HG03575 (cell line): Measurements from ENCODE around the gene DNAJC30.
A peak's percentile ranks its signal among the peaks of the same experiment; 100 is the strongest.
"Not testable (repeated sequence)": the region's sequence is repeated elsewhere in the genome, so short reads cannot be mapped to it uniquely, and the experiment has no call there.

Source experiments
- ATAC-seq: cut with Tn5 transposase; IDR thresholded peaks from one replicate; pipeline ENCODE4 v1.9.1; 2021; ENCODE audit not compliant: unreplicated experiment, insufficient number of reproducible peaks, low FRiP score; ENCODE audit errors: extremely low read depth

The DNAJC30 gene

DNA sequence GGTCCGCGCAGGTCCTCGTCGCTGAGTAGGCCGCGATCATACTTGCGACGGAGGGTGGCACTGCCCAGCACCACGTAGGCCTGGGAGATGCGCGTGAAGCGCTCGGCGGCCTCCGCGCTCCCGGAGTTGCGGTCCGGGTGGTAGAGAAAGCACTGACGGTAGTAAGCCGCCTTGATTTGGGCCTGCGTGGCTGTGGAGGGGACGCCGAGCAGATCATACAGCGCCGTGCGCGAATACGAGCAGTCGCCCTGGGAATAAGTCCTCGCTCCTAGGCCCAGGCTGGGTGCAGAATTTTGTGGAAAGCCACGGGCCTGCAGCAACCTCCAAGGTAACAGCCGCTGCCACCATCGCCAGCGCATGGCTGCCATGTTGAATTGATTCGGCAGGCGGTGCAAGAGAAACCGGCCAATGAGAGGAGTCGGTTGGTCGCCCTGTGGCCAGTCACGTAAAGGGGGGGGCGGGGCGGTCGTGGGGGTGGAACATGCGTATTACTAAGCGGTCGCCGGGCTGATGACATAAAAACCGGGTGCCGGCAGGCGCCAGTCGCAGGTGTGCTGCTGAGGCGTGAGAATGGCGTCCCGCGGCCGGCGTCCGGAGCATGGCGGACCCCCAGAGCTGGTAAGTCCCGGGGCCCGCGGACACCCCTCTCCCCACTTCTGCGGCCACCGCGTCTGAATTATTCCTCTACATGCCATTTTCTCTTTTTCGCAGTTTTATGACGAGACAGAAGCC is at the start of gene DNAJC30, which contains the start of gene BUD23:
TSS of gene DNAJC30 (minus strand) at position 398 of the 732 bp plus-strand sequence. CDS start at position 368, 30 bp downstream.
TSS of gene BUD23 (plus strand) at position 542 of the 732 bp plus-strand sequence. CDS start at position 571, 29 bp downstream.
- ATAC-seq: peak; percentile 54

- no peak for ATAC-seq
Measured at GRCh38 chr7:73732397-73732796, 49.1 kb upstream of the DNAJC30 start.

DNA sequence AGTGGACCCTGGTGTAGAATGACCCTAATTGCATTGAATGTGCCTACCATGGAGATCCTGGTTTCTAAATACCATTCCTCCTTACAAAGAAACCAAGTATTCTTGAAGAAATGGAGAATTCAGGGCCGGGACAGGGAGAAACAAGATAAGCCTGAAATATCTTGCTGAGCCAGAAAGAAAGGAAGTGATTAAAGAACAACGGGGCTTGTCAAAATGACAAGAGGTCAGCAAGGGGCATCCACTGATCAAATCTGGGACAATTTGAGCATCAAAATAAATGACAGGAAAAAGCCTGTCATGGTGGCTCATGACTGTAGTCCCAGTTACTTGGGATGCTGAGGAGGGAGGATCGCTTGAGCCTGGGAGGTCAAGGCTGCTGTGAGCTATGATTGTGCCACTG is 47.2 kb upstream of the DNAJC30 start:
- no peak for ATAC-seq

- ATAC-seq: no peak
Measured at GRCh38 chr7:73728551-73728950, 45.3 kb upstream of the DNAJC30 start.

DNA sequence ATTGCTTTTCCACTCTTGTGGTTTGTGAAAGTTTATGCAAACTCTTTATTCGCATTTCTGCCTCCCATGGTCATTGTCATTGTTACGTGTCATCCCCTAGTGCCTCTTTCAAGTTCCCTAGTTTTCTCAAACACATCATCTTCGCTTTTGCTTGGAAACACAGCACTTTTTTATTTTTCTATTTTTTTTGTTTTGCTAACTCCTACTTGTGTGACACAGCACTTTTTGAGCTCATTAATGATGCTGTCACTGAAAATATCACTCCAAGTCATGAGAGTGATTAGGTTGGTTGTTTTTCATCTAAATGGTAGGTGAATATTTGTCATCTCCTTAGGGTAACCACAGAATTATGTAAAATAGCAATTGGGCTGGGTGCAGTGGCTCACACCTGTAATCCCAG is 44.7 kb upstream of the DNAJC30 start:
- no peak for ATAC-seq

DNA sequence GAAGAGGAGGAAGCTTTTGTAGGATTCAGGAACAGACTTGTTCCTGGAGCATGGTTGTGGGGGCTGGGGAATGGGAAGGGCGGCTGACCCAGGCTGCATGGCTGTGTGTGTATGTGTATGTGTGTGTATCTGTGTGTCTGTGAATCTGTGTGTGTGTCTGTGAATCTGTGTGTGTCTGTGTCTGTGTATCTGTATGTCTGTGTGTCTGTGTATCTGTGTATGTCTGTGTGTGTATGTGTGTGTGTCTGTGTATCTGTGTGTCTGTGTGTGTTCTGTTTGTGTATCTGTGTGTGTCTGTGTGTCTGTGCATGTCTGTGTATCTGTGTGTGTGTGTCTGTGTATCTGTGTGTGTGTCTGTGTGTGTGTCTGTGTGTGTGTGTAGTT is 42.8 kb upstream of the DNAJC30 start:
- ATAC-seq: no peak

GRCh38 chr7:73723813-73724212 is 40.6 kb upstream of the DNAJC30 start:
- ATAC-seq: no peak

DNA sequence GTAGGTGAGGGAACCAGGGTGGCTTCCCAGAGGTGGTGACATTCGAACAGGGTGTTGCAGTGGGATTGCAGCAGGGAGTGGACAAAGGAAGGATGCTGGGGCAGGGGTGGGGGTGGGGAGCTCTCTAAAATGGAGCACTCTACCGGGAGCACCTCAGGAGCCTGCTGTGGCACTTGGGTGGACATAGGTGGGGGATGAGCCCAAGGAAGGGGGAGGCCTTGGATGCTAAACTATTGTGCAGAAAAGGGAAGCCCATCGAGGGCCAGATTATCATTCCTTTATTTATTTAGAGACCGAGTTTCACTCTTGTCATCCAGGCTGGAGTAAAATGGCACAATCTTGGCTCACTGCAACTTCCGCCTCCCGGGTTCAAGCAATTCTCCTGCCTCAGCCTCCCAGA is 39.5 kb upstream of the DNAJC30 start:
- no peak for ATAC-seq

DNA sequence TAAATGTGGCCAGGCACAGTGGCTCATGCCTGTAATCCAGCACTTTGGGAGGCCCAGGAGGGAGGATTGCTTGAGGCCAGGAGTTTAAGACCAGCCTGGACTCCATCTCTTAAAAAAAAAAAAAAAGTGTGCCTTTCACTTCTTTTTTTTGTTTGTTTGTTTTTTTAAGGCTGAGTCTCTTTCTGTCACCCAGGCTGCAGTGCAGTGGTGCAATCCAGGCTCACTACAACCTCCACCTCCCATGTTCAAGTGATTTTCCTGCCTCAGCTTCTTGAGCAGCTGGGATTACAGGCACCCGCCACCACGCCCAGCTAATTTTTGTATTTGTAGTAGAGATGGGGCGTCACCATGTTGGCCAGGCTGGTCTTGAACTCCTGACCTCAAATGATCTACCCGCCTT is 38.9 kb upstream of the DNAJC30 start:
- not testable (repeated sequence) for ATAC-seq

- no peak for ATAC-seq
Measured at GRCh38 chr7:73721377-73721817, 38.1 kb upstream of the DNAJC30 start.

DNA sequence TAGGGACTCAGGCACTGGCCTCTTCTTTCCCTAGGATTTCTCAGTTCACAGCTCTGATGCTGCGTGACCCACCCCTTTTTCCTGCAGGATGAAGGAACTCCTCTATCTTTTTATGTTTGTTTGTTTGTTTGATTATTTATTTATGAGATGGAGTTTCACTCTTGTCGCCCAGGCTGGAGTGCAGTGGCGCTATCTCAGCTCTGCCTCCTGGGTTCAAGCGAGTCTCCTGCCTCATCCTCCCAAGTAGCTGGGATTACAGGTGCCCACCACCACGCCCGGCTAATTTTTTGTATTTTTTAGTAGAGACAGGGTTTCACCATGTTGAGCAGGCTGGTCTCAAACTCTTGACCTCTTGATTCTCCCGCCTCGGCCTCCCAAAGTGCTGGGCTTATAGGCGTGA is 37.2 kb upstream of the DNAJC30 start:
- ATAC-seq: not testable (repeated sequence)

GRCh38 chr7:73719806-73720169 is 36.5 kb upstream of the DNAJC30 start:
- ATAC-seq: no peak

- ATAC-seq: no peak
Measured at GRCh38 chr7:73718905-73719805, 35.9 kb upstream of the DNAJC30 start, which contains the start of gene STX1A. Gene STX1A, minus strand, starts transcription at chr7:73719669. Its CDS starts 38 bp downstream, at chr7:73719631.

GRCh38 chr7:73718438-73718881 is 35.2 kb upstream of the DNAJC30 start:
- ATAC-seq: no peak

DNA sequence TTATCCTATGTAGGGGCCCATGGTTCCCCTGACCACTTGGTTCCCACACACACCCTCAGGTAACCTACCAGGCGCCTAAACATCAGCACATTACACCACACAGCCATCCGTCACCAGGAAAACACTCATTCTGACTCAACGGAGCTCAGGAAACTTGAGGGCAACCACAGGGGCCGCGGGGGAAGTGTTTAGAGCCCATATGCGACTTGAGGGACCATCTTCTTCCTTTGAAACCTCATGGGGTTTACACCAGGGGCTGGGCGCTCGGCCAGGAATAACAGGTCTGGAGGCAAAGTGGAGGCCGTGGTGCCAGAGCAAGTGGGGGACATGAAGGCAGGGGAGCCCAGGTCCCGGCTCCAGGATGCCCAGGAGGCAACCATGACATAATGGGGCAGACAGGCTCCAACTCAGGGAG is 34.7 kb upstream of the DNAJC30 start:
- no peak for ATAC-seq

- no peak for ATAC-seq
Measured at GRCh38 chr7:73717025-73717807, 34.0 kb upstream of the DNAJC30 start.

GRCh38 chr7:73716318-73716890 is 33.2 kb upstream of the DNAJC30 start:
- no peak for ATAC-seq

DNA sequence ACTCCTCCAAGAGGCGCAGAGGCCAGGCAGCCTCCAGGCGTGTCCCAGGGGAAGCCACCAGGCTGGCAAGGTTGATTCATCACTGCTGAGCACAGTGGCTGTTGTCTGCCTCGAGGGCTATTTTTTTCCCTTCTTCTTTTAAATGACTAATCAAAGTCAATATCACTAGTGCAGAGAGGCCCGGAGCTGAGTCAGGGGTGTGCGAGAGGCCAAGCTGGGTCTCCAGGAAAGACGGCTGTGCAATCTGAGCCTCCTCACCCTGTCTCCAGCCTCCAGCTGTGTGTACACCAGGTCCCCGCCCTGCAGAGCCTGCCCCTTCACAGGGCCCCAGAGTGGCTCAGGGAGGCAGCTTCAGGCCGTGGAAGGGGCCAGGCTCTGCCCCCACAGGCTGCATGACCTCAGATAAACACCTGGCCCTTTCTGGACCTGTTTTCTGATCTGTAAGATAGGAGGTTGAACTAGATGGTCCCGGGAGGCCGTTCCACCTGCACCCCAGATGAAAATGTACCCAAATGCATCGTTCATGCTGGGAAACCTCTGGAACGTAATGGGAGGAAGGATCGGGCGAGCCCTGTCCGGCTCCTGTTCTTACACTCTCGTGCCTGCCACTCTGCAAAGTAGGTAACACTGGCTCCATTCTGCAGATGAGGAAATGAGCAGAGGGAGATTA is 32.5 kb upstream of the DNAJC30 start:
- ATAC-seq: no peak
